GM18951 (cell line): ENCODE results near the gene BRF1.
"Not testable (repeated sequence)": the region's sequence is repeated elsewhere in the genome, so short reads cannot be mapped to it uniquely, and the experiment has no call there.

Experiments used
- POLR2A ChIP-seq: IDR thresholded peaks from 4 replicates; pipeline ENCODE4 v1.6.1; 2011; ENCODE audit warnings: mild to moderate bottlenecking; ENCODE audit not compliant: insufficient read length, insufficient read depth; ENCODE audit errors: extremely low read depth
- in situ Hi-C: fragments of 300-500 bp; cut with MboI; formaldehyde crosslinking; loops from one replicate; pipeline ENCODE4 v1.12.0; 2022; ENCODE audit warnings: low sequenced_read_pairs, mixed read lengths, inconsistent platforms; ENCODE audit not compliant: unreplicated experiment

BRF1 gene

DNA sequence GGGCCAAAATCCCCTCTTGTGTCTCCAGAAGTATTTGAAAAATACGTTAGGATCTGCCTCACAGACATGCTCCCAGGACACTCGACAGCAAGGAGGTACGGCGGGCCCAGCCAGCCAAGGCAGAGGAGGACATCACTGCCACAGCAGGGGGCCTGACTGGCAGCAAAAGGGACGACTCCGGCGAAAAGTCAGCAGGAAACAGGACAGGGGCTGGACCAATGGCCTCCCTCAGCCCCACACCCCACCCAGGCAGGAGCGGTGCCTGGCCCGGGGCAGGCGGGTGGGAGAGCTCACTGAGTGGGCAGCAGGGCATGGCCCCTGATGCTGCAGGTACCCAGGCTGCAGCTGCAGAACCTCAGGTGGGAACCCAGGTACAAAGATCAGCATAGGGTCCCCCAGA, 17.8 kb downstream of the BRF1 start:
- in situ Hi-C loops, result no loop called here
- TF ChIP-seq POLR2A, result no peak

- TF ChIP-seq POLR2A, result no peak
- in situ Hi-C loops, result no loop called here
These were observed 18.6 kb downstream of the BRF1 start for GRCh38 chr14:105282098-105282725.

DNA sequence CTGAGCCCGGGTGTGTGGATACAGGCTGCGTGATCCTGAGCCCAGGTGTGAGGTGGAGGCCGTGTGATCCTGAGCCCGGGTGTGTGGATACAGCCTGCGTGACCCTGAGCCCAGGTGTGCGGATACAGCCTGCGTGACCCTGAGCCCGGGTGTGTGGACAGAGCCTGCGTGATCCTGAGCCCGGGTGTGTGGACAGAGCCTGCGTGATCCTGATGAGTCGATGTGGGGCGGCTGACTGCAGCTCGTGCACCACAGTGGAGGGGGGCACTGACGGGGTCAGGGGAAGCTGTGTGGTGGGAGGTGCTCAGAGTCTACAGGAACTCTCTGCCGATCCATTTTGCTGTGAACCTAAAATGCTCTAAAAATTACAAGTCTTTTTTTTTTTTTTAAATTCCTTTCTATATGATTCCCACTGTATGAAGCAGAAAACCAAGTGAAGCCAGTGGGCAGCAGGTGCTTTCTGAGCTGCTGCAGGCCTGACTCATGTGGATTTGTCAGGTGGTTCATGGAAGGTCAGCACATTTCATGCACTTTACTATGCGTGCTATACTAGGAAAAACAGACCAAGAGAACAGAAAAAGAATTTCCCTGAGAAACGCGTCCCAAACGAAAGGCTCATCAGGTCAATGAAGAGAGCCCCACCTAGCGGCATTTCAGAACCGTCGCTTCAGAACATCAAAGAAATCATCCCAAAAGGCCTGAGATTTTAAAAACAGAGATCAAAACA, 19.3 kb downstream of the BRF1 start:
- no peak for TF ChIP-seq POLR2A
- in situ Hi-C loops, result no loop called here

DNA sequence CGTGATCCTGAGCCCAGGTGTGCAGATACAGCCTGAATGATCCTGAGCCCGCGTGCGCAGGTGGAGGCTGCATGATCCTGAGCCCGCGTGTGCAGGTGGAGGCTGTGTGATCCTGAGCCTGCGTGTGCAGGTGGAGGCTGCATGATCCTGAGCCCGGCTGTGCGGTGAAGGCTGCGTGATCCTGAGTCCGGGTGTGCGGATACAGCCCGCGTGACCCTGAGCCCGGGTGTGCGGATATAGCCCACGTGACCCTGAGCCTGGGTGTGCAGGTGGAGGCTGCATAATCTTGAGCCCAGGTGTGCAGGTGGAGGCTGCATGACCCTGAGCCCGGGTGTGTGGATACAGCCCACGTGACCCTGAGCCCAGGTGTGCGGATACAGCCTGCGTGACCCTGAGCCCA, 20.3 kb downstream of the BRF1 start:
- no peak for TF ChIP-seq POLR2A
- in situ Hi-C loops, result no loop called here

DNA sequence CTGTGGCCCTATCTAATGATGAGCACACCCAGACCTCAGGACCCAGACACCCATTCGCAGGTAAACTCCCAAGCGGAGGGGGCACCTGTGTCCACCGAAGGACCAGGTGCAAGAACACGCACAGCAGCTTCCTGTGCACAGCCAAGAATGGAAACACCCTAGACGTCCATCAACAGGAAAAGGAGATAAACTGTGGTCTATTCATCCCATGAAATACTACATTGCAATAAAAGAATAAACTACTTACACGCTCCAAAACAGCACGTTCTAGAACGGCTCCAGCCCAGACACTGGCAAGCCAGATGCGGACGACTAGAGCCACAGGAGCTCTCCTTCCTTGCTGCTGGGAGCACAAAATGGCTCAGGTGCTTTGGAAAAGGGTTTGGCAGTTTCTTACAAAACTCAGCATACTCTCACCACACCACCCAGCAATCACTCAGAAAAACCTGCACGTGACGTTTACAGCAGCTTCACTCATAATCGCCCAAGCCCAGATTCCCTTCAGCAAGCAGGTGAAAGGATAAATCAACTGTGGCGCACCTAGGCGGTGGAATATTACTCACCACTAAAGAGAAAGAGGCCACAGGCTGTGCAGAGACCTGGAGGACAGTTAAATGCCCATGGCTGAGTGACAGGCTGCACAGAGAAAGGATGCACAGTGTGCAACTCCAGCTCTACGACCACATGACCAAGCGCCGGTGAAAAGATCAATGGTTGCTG, 21.0 kb downstream of the BRF1 start:
- in situ Hi-C loops, result no loop called here
- no peak for TF ChIP-seq POLR2A

DNA sequence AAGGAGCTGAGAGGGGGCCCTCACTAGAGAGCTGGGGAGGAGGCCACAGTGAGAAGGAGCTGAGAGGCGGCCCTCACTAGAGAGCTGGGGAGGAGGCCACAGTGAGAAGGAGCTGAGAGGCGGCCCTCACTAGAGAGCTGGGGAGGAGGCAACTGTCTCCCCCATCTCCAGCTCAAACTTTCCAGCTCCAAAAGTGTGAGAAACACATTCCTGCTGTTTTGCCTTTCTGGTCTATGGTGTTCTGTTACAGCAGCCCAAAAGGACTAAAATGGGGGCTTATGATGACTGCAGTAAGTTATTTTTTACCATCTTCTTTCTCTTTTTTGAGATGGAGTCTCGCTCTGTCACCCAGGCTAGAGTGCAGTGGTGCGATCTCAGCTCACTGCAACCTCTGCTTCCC, 23.4 kb downstream of the BRF1 start:
- in situ Hi-C loops, result not testable (repeated sequence)

GRCh38 chr14:105275267-105275946, 25.4 kb downstream of the BRF1 start:
- no peak for TF ChIP-seq POLR2A
- in situ Hi-C loops, result no loop called here

- TF ChIP-seq POLR2A, result no peak
- in situ Hi-C loops, result no loop called here
These were observed 26.2 kb downstream of the BRF1 start for GRCh38 chr14:105274637-105275036.

GRCh38 chr14:105273062-105273461, 27.7 kb downstream of the BRF1 start:
- in situ Hi-C loops, result no loop called here
- TF ChIP-seq POLR2A, result no peak

DNA sequence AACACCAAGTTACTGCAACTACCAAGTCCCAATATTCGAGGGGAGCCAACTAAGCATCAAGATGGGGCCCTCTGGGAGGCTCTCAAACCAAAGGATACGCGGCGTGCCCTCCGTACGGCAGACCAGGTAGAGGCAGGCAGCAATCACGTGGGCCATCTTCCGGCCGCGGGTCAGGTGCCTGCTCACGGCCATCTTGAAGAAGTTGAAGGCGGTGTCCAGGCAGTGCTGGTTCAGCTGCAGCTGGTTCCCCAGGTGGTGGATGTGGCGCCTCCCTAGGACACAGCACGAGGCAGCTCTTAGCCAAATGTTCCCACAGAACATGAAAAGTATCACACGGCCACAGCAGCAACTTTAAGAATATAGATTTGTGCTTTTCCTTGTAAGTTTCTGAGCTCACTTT, 28.2 kb downstream of the BRF1 start:
- in situ Hi-C loops, result no loop called here
- no peak for TF ChIP-seq POLR2A

- TF ChIP-seq POLR2A, result no peak
- in situ Hi-C loops, result no loop called here
These were observed 29.4 kb downstream of the BRF1 start for GRCh38 chr14:105271224-105271890.

DNA sequence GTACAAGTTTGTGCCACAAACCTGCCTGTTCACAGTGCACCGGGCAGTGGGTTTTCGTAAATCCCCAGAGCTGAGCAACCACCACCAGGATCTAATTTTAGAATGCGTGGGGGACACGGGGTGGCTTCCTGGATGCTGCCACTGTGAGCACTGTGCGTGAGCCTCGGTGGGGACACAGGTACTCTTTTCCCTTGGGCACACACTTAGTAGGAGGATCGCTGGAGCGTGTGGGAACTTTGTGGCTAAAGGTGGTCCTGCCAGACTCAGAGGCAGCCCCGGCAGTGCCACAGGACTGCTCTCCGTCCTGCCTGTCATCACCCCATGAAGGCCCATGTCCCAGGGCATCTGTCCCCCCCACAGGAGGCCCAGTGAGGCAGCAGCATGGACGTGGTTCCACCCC, 31.4 kb downstream of the BRF1 start:
- in situ Hi-C loops, result loop anchor here (10.0 kb wide), 1 partner anchor 65 kb away; no protein-coding TSS in a partner anchor
- TF ChIP-seq POLR2A, result no peak
